Endothelial cell of umbilical vein (primary cell): Measurements from ENCODE around the gene INHBC. TPM values are rescaled to one million over a fixed set of nuclear protein-coding genes. Genes with fewer than 3 reads are reported as not detected.

Source experiments
- BruUV-seq: library from RNA; stranded (reverse); fragments of 400-500 nt; replicated peaks from 2 replicates; lab custom pipeline; 2021; lab: Mats Ljungman, UMichigan
- CTCF ChIA-PET: fragments of 300-600, 350-600 bp; sonication (Branson Sonifier 250); formaldehyde crosslinking; loops from one replicate; lab custom pipeline; 2021; ENCODE audit warnings: antibody characterized with exemption, inconsistent platforms; lab: Charles Lee
- POLR2A ChIA-PET: fragments of 300-600, 350-600 bp; sonication (Branson Sonifier 250); formaldehyde crosslinking; loops from one replicate; lab custom pipeline; 2021; ENCODE audit warnings: antibody characterized with exemption, inconsistent platforms; lab: Charles Lee
- DNase-seq: peaks from one replicate; pipeline ENCODE4 v3.0.0-alpha.2; 2011; ENCODE audit warnings: low read depth, low spot score
- FAIRE-seq: peaks from 2 replicates; lab custom pipeline; 2011; peaks lifted over from hg19 to GRCh38; lab: Jason Lieb, UNC
- H2AFZ ChIP-seq: 2 replicates; pipeline ENCODE4 v1.6.0; 2012; ENCODE audit warnings: low read depth, low read length, control low read depth, inconsistent platforms
- H3K27ac ChIP-seq: 2 replicates; pipeline ENCODE4 v1.5.1; 2011; ENCODE audit warnings: low read depth, mild to moderate bottlenecking, control low read depth, low read length, moderate library complexity; ENCODE audit not compliant: insufficient read depth
- H3K27me3 ChIP-seq, 2 experiments: 2 replicates each; pipeline versions ENCODE4 v1.6.0 to v1.6.1; 2011; ENCODE audit warnings: low read length in 2 of 2, mixed read lengths in 1 of 2; ENCODE audit not compliant: control insufficient read depth in 2 of 2, insufficient read depth in 2 of 2
- H3K36me3 ChIP-seq, 2 experiments: 2 replicates in 1 of 2; 3 replicates in 1 of 2; pipeline ENCODE4 v1.5.1; 2011; ENCODE audit warnings: low read length in 2 of 2, mild to moderate bottlenecking in 1 of 2, moderate library complexity in 1 of 2; ENCODE audit not compliant: control insufficient read depth in 2 of 2, insufficient read depth in 2 of 2; ENCODE audit errors: extremely low read depth in 1 of 2
- H3K4me1 ChIP-seq: 3 replicates; pipeline ENCODE4 v1.5.1; 2011; ENCODE audit warnings: mild to moderate bottlenecking, low read length; ENCODE audit not compliant: control insufficient read depth, insufficient read depth; ENCODE audit errors: extremely low read depth
- H3K4me2 ChIP-seq: 2 replicates; pipeline ENCODE4 v1.6.1; 2011; ENCODE audit warnings: low read length, control low read depth, mixed read lengths; ENCODE audit not compliant: insufficient read depth
- H3K4me3 ChIP-seq, 3 experiments: fragments of 200-600 bp in 1 of 3; sonication (generic), shearing (Covaris generic) in 1 of 3; replicated peaks in 1 of 3; 2 replicates each; pipeline ENCODE4 v1.5.1; 2011 to 2016; ENCODE audit warnings: control low read depth in 3 of 3, low read length in 3 of 3, mild to moderate bottlenecking in 2 of 3, inconsistent platforms in 1 of 3, low read depth in 1 of 3, moderate library complexity in 1 of 3; ENCODE audit not compliant: insufficient read depth in 1 of 3
- H3K79me2 ChIP-seq: 2 replicates; pipeline ENCODE4 v1.6.0; 2012; ENCODE audit warnings: low read length, inconsistent platforms; ENCODE audit not compliant: control insufficient read depth, insufficient read depth
- H3K9ac ChIP-seq: replicated peaks from 2 replicates; pipeline ENCODE3; 2011; ENCODE audit warnings: low read length, control low read depth; ENCODE audit not compliant: insufficient read depth; ENCODE audit errors: extremely low read depth
- H3K9me1 ChIP-seq: replicated peaks from 3 replicates; pipeline ENCODE4 v1.6.0; 2011; ENCODE audit warnings: mild to moderate bottlenecking, low read length; ENCODE audit not compliant: control insufficient read depth, insufficient read depth; ENCODE audit errors: extremely low read depth
- H3K9me3 ChIP-seq: replicated peaks from 2 replicates; pipeline ENCODE4 v1.5.1; 2012; ENCODE audit warnings: low read length, inconsistent platforms; ENCODE audit not compliant: control insufficient read depth, insufficient read depth
- H4K20me1 ChIP-seq: replicated peaks from 2 replicates; pipeline ENCODE3; 2011; ENCODE audit warnings: mild to moderate bottlenecking, low read length; ENCODE audit not compliant: control insufficient read depth, insufficient read depth; ENCODE audit errors: extremely low read depth
- CTCF ChIP-seq, 2 donors: IDR thresholded peaks; 1 replicate in 1 of 2; 2 replicates in 1 of 2; pipeline ENCODE4 v1.5.1; 2011; ENCODE audit warnings: low read length in 2 of 2, mild to moderate bottlenecking in 2 of 2, moderate library complexity in 2 of 2, control low read depth in 1 of 2, inconsistent platforms in 1 of 2, low read depth in 1 of 2; ENCODE audit not compliant: insufficient read depth in 1 of 2; ENCODE audit errors: extremely low read depth in 1 of 2
- EZH2 ChIP-seq: IDR thresholded peaks from 2 replicates; pipeline ENCODE4 v1.6.1; 2012; ENCODE audit warnings: borderline replicate concordance, low read depth, mild to moderate bottlenecking, moderate library complexity, low read length, inconsistent platforms; ENCODE audit not compliant: severe bottlenecking
- FOS ChIP-seq: IDR thresholded peaks from 2 replicates; pipeline ENCODE4 v1.6.1; 2011; ENCODE audit warnings: mild to moderate bottlenecking, low read length, moderate library complexity, borderline replicate concordance; ENCODE audit not compliant: insufficient read depth
- GATA2 ChIP-seq: IDR thresholded peaks from 2 replicates; pipeline ENCODE4 v1.7.0; 2011; ENCODE audit warnings: low read depth, mild to moderate bottlenecking, moderate library complexity, mixed read lengths, low read length; ENCODE audit not compliant: insufficient read length, insufficient read depth
- JUN ChIP-seq: IDR thresholded peaks from 2 replicates; pipeline ENCODE4 v1.6.1; 2011; ENCODE audit warnings: borderline replicate concordance, low read depth; ENCODE audit not compliant: insufficient read length, insufficient read depth
- MYC ChIP-seq: IDR thresholded peaks from one replicate; pipeline ENCODE4 v1.6.1; 2011; ENCODE audit warnings: mild to moderate bottlenecking, low read depth, low read length
- POLR2A ChIP-seq: IDR thresholded peaks from 2 replicates; pipeline ENCODE4 v1.6.1; 2012; ENCODE audit warnings: low read depth, mild to moderate bottlenecking, control low read depth, low read length
- POLR2AphosphoS5 ChIP-seq: IDR thresholded peaks from 2 replicates; pipeline ENCODE4 v1.6.1; 2012; ENCODE audit warnings: low read depth, mild to moderate bottlenecking, control low read depth, low read length, moderate library complexity; ENCODE audit not compliant: insufficient read depth
- dilution Hi-C: fragments of 300-500 bp; cut with MboI; formaldehyde crosslinking; loops from one replicate; pipeline ENCODE4 v1.15.0; 2019; ENCODE audit warnings: low sequenced_read_pairs; ENCODE audit not compliant: extremely low pct_ligation_motif_present
- intact Hi-C: fragments of 100-400 bp; cut with micrococcal nuclease; formaldehyde crosslinking; loops from one replicate; pipeline ENCODE4 v1.10.0; 2022
- polyA plus RNA-seq, 4 experiments: library from polyadenylated mRNA; depleted of rRNA in 3 of 4; stranded (reverse) in 3 of 4; unstranded in 1 of 4; fragments of >200 nt; gene quantifications; 2 replicates each; pipeline versions ENCODE4 v1.2.1 to v1.2.3, GENCODE V29; 2011 to 2012; ENCODE audit warnings: missing spikeins in 1 of 4
- total RNA-seq: library from RNA; stranded (reverse); gene quantifications from 2 replicates; pipeline ENCODE4 v1.2.3, GENCODE V29; 2021
- TF ChIP-seq, protein P1 (sequence below): IDR thresholded peaks from 2 replicates; pipeline ENCODE4 v1.6.1; 2011; ENCODE audit not compliant: insufficient read depth, insufficient read length

INHBC gene
- total and polyA plus RNA-seq, 2 donors (not counting 3 experiments of a cell fraction or from before 2014, with no cell fraction given): not detected

GRCh38 chr12:57446292-57446960 lies 11.8 kb downstream of the INHBC start:
- intact Hi-C loops (no loop called here), dilution Hi-C loops (no loop called here)
- Histone ChIP-seq H3K9me1 (no peaks in the 10 kb centered on the region), H3K4me1 (no peaks in the 10 kb centered on the region), H3K27ac (no peak overlapping the region), H3K4me2 (no peak overlapping the region), H2AFZ (no peak overlapping the region), H3K36me3 (no peaks in the 10 kb centered on the region), H3K27me3 (no peaks in the 10 kb centered on the region), H3K9me3 (no peaks in the 10 kb centered on the region), H3K9ac (no peak overlapping the region), H3K4me3 (no peak overlapping the region), H4K20me1 (no peaks in the 10 kb centered on the region), H3K79me2 (no peaks in the 10 kb centered on the region)
- TF ChIP-seq POLR2A (no peak), MYC (no peak), EZH2 (no peak), GATA2 (no peak), JUN (no peak), CTCF (IDR thresholded peaks at IDR 0.05; ENCODE audit: extremely low read depth in 1 of 2, insufficient read depth in 1 of 2, low read depth in 1 of 2, low read length in 2 of 2) (no peak), FOS (no peak), POLR2AphosphoS5 (no peak)
- TF ChIP-seq, protein P1, sequence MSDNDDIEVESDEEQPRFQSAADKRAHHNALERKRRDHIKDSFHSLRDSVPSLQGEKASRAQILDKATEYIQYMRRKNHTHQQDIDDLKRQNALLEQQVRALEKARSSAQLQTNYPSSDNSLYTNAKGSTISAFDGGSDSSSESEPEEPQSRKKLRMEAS: no peak
- POLR2A ChIA-PET: no interaction called here
- CTCF ChIA-PET: interaction anchor here (1.6 kb wide), 1 partner anchor 13 kb away, joined by 4 read pairs; the partner anchor contains the start of gene GLI1
- no TSS peak for BruUV-seq
- FAIRE-seq (peak; percentile 38), DNase-seq (no peak)
